PC-9 (cell line): ENCODE results near the gene MLST8.

ENCODE experiments used
- CTCF ChIP-seq: fragments of 200-600 bp; sonication (generic); conservative IDR thresholded peaks from 2 replicates; pipeline ENCODE4 v1.6.1; 2017; ENCODE audit warnings: mixed run types, antibody characterized with exemption, mild to moderate bottlenecking, moderate library complexity
- EZH2 ChIP-seq: fragments of 200-600 bp; sonication (generic); IDR thresholded peaks from 2 replicates; pipeline ENCODE4 v1.8.0; 2017; ENCODE audit warnings: antibody characterized with exemption, low read depth

- TF ChIP-seq CTCF: no peak
- no peak for TF ChIP-seq EZH2
These were observed 20.9 kb upstream of the MLST8 start for GRCh38 chr16:2184346-2184745.
